MM.1S (cell line): ENCODE data around the gene NTN4.
"Not testable (repeated sequence)": the region's sequence is repeated elsewhere in the genome, so short reads cannot be mapped to it uniquely, and the experiment has no call there.

Experiments
- DNase-seq: peaks from one replicate; pipeline ENCODE4 v3.0.0-alpha.2; 2015
- H2AFZ ChIP-seq: fragments of 300-600 bp; sonication (generic); 2 replicates; pipeline ENCODE4 v1.6.0; 2016; ENCODE audit warnings: antibody characterized with exemption, low read length
- H3F3A ChIP-seq: fragments of 300-600 bp; sonication (generic); 2 replicates; pipeline ENCODE4 v1.6.1; 2016; ENCODE audit warnings: mild to moderate bottlenecking, antibody characterized with exemption, low read length, moderate library complexity, mixed read lengths; ENCODE audit not compliant: insufficient read depth
- H3K27ac ChIP-seq: fragments of 300-600 bp; sonication (generic); 2 replicates; pipeline ENCODE4 v1.5.1; 2016; ENCODE audit warnings: mild to moderate bottlenecking, low read length
- H3K27me3 ChIP-seq: fragments of 300-600 bp; sonication (generic); replicated peaks from 2 replicates; pipeline ENCODE4 v1.6.0; 2016; ENCODE audit warnings: low read length; ENCODE audit not compliant: insufficient read depth
- H3K36me3 ChIP-seq: fragments of 300-600 bp; sonication (generic); replicated peaks from 2 replicates; pipeline ENCODE4 v1.6.1; 2016; ENCODE audit warnings: mild to moderate bottlenecking, low read length, mixed read lengths; ENCODE audit not compliant: insufficient read depth
- H3K4me1 ChIP-seq: fragments of 300-600 bp; sonication (generic); 2 replicates; pipeline ENCODE4 v1.6.1; 2016; ENCODE audit warnings: low read length, mixed read lengths
- H3K4me2 ChIP-seq: fragments of 300-600 bp; sonication (generic); 2 replicates; pipeline ENCODE4 v1.6.0; 2016; ENCODE audit warnings: low read depth, low read length
- H3K4me3 ChIP-seq: fragments of 300-600 bp; sonication (generic); 2 replicates; pipeline ENCODE4 v1.5.1; 2016; ENCODE audit warnings: low read length, mixed read lengths
- H3K79me2 ChIP-seq: fragments of 300-600 bp; sonication (generic); 2 replicates; pipeline ENCODE4 v1.6.1; 2016; ENCODE audit warnings: mixed run types, low read length, mixed read lengths
- H3K9ac ChIP-seq: fragments of 300-600 bp; sonication (generic); 2 replicates; pipeline ENCODE4 v1.6.1; 2016; ENCODE audit warnings: low read length, mixed read lengths
- H3K9me2 ChIP-seq: fragments of 300-600 bp; sonication (generic); replicated peaks from 2 replicates; pipeline ENCODE4 v1.6.1; 2016; ENCODE audit warnings: mild to moderate bottlenecking, low read length, mixed read lengths; ENCODE audit not compliant: insufficient read depth
- H3K9me3 ChIP-seq: fragments of 300-600 bp; sonication (generic); replicated peaks from 2 replicates; pipeline ENCODE4 v1.6.1; 2016; ENCODE audit warnings: mild to moderate bottlenecking, low read length, mixed read lengths; ENCODE audit not compliant: insufficient read depth
- H4K20me1 ChIP-seq: fragments of 300-600 bp; sonication (generic); 2 replicates; pipeline ENCODE4 v1.6.1; 2016; ENCODE audit warnings: mild to moderate bottlenecking, low read length, moderate library complexity, mixed read lengths; ENCODE audit not compliant: insufficient read depth
- CTCF ChIP-seq: fragments of 300-600 bp; sonication (generic); IDR thresholded peaks from 2 replicates; pipeline ENCODE4 v1.5.1; 2016; ENCODE audit warnings: antibody characterized with exemption, low read length, mixed read lengths
- EZH2 ChIP-seq: fragments of 300-600 bp; sonication (generic); optimal IDR thresholded peaks from 2 replicates; pipeline ENCODE3; 2017; ENCODE audit warnings: low read depth, mild to moderate bottlenecking, antibody characterized with exemption, low read length, mixed read lengths
- EZH2phosphoT487 ChIP-seq: fragments of 300-600 bp; sonication (generic); IDR thresholded peaks from 2 replicates; pipeline ENCODE4 v1.6.1; 2018; ENCODE audit warnings: antibody characterized with exemption, low read length

The NTN4 gene

GRCh38 chr12:95681210-95681765 is 109.3 kb downstream of the NTN4 start:
- H3K27me3 ChIP-seq, result no peaks in the 10 kb centered on the region
- no peak overlapping the region for H3K27ac ChIP-seq
- H3K9me2 ChIP-seq, result no peaks in the 10 kb centered on the region
- H3K36me3 ChIP-seq, result no peaks in the 10 kb centered on the region
- H3F3A ChIP-seq, result no peaks in the 10 kb centered on the region
- DNase-seq, result no peak
- H3K4me1 ChIP-seq, result no peaks in the 10 kb centered on the region
- no peak overlapping the region for H2AFZ ChIP-seq
- H3K4me2 ChIP-seq, result no peak overlapping the region
- no peak overlapping the region for H3K4me3 ChIP-seq
- TF ChIP-seq EZH2phosphoT487 (no peak), CTCF (no peak), EZH2 (no peak)
- H3K9me3 ChIP-seq, result no peaks in the 10 kb centered on the region
- H3K9ac ChIP-seq, result no peak overlapping the region
- H3K79me2 ChIP-seq, result no peaks in the 10 kb centered on the region
- no peaks in the 10 kb centered on the region for H4K20me1 ChIP-seq

- Histone ChIP-seq H3K9me3 (no peaks in the 10 kb centered on the region), H2AFZ (no peak overlapping the region), H3K36me3 (no peaks in the 10 kb centered on the region), H3K9me2 (no peaks in the 10 kb centered on the region), H3K27me3 (no peaks in the 10 kb centered on the region), H3K9ac (no peak overlapping the region), H3K4me1 (no peaks in the 10 kb centered on the region), H3K4me3 (no peak overlapping the region), H3K4me2 (no peak overlapping the region), H3K79me2 (no peaks in the 10 kb centered on the region), H4K20me1 (no peaks in the 10 kb centered on the region), H3F3A (no peaks in the 10 kb centered on the region), H3K27ac (no peak overlapping the region)
- no peak for TF ChIP-seq CTCF
- no peak for TF ChIP-seq EZH2phosphoT487
- TF ChIP-seq EZH2, result no peak
- no peak for DNase-seq
Observed at GRCh38 chr12:95678684-95679083, 111.9 kb downstream of the NTN4 start.

- H3K4me2 ChIP-seq, DNase-seq, H3K4me3 ChIP-seq, H3K27me3 ChIP-seq, H3K79me2 ChIP-seq, H2AFZ ChIP-seq, H3K9me2 ChIP-seq, H3K27ac ChIP-seq, H3K36me3 ChIP-seq, H3K9me3 ChIP-seq, H3F3A ChIP-seq, H3K9ac ChIP-seq, H4K20me1 ChIP-seq, H3K4me1 ChIP-seq: not testable (repeated sequence)
Observed at GRCh38 chr12:95677782-95678181, 112.8 kb downstream of the NTN4 start.

GRCh38 chr12:95674631-95675030 is 115.9 kb downstream of the NTN4 start:
- no peak for TF ChIP-seq EZH2phosphoT487
- no peak for TF ChIP-seq CTCF
- no peak for TF ChIP-seq EZH2
- Histone ChIP-seq H3K79me2 (no peaks in the 10 kb centered on the region), H3K4me1 (no peaks in the 10 kb centered on the region), H3K9me2 (no peaks in the 10 kb centered on the region), H3K4me2 (no peak overlapping the region), H3K27ac (no peak overlapping the region), H3K27me3 (no peaks in the 10 kb centered on the region), H3K9ac (no peak overlapping the region), H3K4me3 (no peak overlapping the region), H3K36me3 (no peaks in the 10 kb centered on the region), H4K20me1 (no peaks in the 10 kb centered on the region), H3K9me3 (no peaks in the 10 kb centered on the region), H3F3A (no peaks in the 10 kb centered on the region), H2AFZ (no peak overlapping the region)
- DNase-seq, result no peak
